Uterus (tissue), 4 donors: ENCODE data around the gene KLHL12. TPM values are rescaled to one million over a fixed set of nuclear protein-coding genes. Genes with fewer than 3 reads are reported as not detected.

Experiments
- DNase-seq, 2 donors: peaks; one replicate each; pipeline ENCODE4 v3.0.0-alpha.2; 2019 to 2020
- H3K27ac ChIP-seq, 2 donors: fragments of 200-600 bp; sonication (generic); 1 replicate in 1 of 2; 2 replicates in 1 of 2; pipeline ENCODE4 v1.5.1; 2016 to 2018
- H3K27me3 ChIP-seq, 2 donors: fragments of 200-600 bp; sonication (generic); one replicate each; pipeline ENCODE4 v1.5.1; 2018 to 2019; ENCODE audit warnings: control low read depth in 1 of 2
- H3K36me3 ChIP-seq, 2 donors: fragments of 200-600 bp; sonication (generic); one replicate each; pipeline ENCODE4 v1.5.1; 2019; ENCODE audit warnings: control low read depth in 1 of 2
- H3K4me1 ChIP-seq, 2 donors: fragments of 200-600 bp; sonication (generic); one replicate each; pipeline ENCODE4 v1.5.1; 2018 to 2019; ENCODE audit warnings: control low read depth in 1 of 2
- H3K4me3 ChIP-seq, 2 donors: fragments of 200-600 bp; sonication (generic); 1 replicate in 1 of 2; 2 replicates in 1 of 2; pipeline ENCODE4 v1.5.1; 2018 to 2019; ENCODE audit warnings: mild to moderate bottlenecking in 1 of 2
- H3K9me3 ChIP-seq, 2 donors: fragments of 200-600 bp; sonication (generic); one replicate each; pipeline ENCODE4 v1.5.1; 2019; ENCODE audit warnings: control low read depth in 1 of 2
- CTCF ChIP-seq, 4 experiments: fragments of 200-600 bp in 2 of 4; fragments of 450-650 bp in 2 of 4; sonication (generic) in 2 of 4; IDR thresholded peaks; one replicate each; pipeline ENCODE4 v1.5.1; 2016 to 2019; ENCODE audit warnings: antibody characterized with exemption in 4 of 4, mild to moderate bottlenecking in 2 of 4, moderate library complexity in 1 of 4
- POLR2A ChIP-seq, 2 donors: fragments of 450-650 bp; IDR thresholded peaks; one replicate each; pipeline ENCODE4 v1.6.1; 2016; ENCODE audit warnings: antibody characterized with exemption in 2 of 2, mild to moderate bottlenecking in 1 of 2, moderate library complexity in 1 of 2
- intact Hi-C: fragments of 100-400 bp; cut with DNase I; formaldehyde crosslinking; loops from one replicate; pipeline ENCODE4 v1.15.1; 2023; ENCODE audit warnings: low total_unique reads
- total RNA-seq, 4 donors: library from RNA; depleted of rRNA in 3 of 4; stranded (reverse); fragments of >200 nt in 3 of 4; gene quantifications; one replicate each; pipeline versions ENCODE4 v1.1.0 to v1.2.4, GENCODE V29; 2014 to 2023
- donor health status: DM: yes; HTN: yes; CAD: no.

KLHL12 gene
- total RNA-seq, 4 donors from 2014 or later, result 6.4 to 34.1 (median 20.4) TPM

- Histone ChIP-seq H3K27ac (no peak overlapping the region), H3K4me3 (no peak overlapping the region), H3K9me3 (no peaks in the 10 kb centered on the region), H3K36me3 (no peaks in the 10 kb centered on the region), H3K4me1 (peaks cover 0 to 2% of the 10 kb centered on the region in 2 donors), H3K27me3 (no peaks in the 10 kb centered on the region)
- intact Hi-C loops, result no loop called here
- no peak for TF ChIP-seq CTCF (IDR thresholded peaks at IDR 0.05)
- no peak for TF ChIP-seq POLR2A (IDR thresholded peaks at IDR 0.05)
- DNase-seq, result no peak
Observed at GRCh38 chr1:202951437-202951836, 24.4 kb upstream of the KLHL12 start.

- no peaks in the 10 kb centered on the region for H3K36me3 ChIP-seq
- H3K27ac ChIP-seq, result no peak overlapping the region
- no peak for DNase-seq
- H3K4me1 ChIP-seq, result no peaks in the 10 kb centered on the region
- no peak overlapping the region for H3K4me3 ChIP-seq
- intact Hi-C loops, result no loop called here
- no peaks in the 10 kb centered on the region for H3K27me3 ChIP-seq
- H3K9me3 ChIP-seq, result no peaks in the 10 kb centered on the region
- TF ChIP-seq CTCF (IDR thresholded peaks at IDR 0.05) (no peak), POLR2A (IDR thresholded peaks at IDR 0.05) (no peak)
Observed at GRCh38 chr1:202945483-202945882, 18.4 kb upstream of the KLHL12 start.

- no peaks in the 10 kb centered on the region for H3K4me1 ChIP-seq
- no peaks in the 10 kb centered on the region for H3K9me3 ChIP-seq
- no peak overlapping the region for H3K27ac ChIP-seq
- no peak for DNase-seq
- no peaks in the 10 kb centered on the region for H3K27me3 ChIP-seq
- intact Hi-C loops, result no loop called here
- H3K4me3 ChIP-seq, result no peak overlapping the region
- no peak for TF ChIP-seq POLR2A (IDR thresholded peaks at IDR 0.05)
- no peak for TF ChIP-seq CTCF (IDR thresholded peaks at IDR 0.05)
- no peaks in the 10 kb centered on the region for H3K36me3 ChIP-seq
Observed at GRCh38 chr1:202944438-202944921, 17.4 kb upstream of the KLHL12 start.

- Histone ChIP-seq H3K36me3 (no peaks in the 10 kb centered on the region), H3K9me3 (no peaks in the 10 kb centered on the region), H3K4me1 (no peaks in the 10 kb centered on the region), H3K27me3 (no peaks in the 10 kb centered on the region), H3K4me3 (no peak overlapping the region), H3K27ac (no peak overlapping the region)
- no peak for DNase-seq
- intact Hi-C loops, result no loop called here
- TF ChIP-seq CTCF (IDR thresholded peaks at IDR 0.05), result no peak
Observed at GRCh38 chr1:202942426-202942825, 15.4 kb upstream of the KLHL12 start.

GRCh38 chr1:202941372-202941771, 14.3 kb upstream of the KLHL12 start:
- Histone ChIP-seq H3K9me3 (no peaks in the 10 kb centered on the region), H3K27me3 (no peaks in the 10 kb centered on the region), H3K27ac (no peak overlapping the region), H3K4me1 (no peaks in the 10 kb centered on the region), H3K36me3 (no peaks in the 10 kb centered on the region), H3K4me3 (no peak overlapping the region)
- intact Hi-C loops, result no loop called here
- no peak for TF ChIP-seq POLR2A (IDR thresholded peaks at IDR 0.05)
- no peak for TF ChIP-seq CTCF (IDR thresholded peaks at IDR 0.05)
- DNase-seq, result no peak
